Measurements from ENCODE around the gene RAB28.

GRCh38 chr4:13328591-13328990 is 155.5 kb downstream of the RAB28 start:
- no peak for TF ChIP-seq CTCF (IDR thresholded peaks at IDR 0.05)
- no peak for TF ChIP-seq EZH2 (IDR thresholded peaks at IDR 0.05)
